ENCODE measurements around the gene POLR3H.

Gene POLR3H

DNA sequence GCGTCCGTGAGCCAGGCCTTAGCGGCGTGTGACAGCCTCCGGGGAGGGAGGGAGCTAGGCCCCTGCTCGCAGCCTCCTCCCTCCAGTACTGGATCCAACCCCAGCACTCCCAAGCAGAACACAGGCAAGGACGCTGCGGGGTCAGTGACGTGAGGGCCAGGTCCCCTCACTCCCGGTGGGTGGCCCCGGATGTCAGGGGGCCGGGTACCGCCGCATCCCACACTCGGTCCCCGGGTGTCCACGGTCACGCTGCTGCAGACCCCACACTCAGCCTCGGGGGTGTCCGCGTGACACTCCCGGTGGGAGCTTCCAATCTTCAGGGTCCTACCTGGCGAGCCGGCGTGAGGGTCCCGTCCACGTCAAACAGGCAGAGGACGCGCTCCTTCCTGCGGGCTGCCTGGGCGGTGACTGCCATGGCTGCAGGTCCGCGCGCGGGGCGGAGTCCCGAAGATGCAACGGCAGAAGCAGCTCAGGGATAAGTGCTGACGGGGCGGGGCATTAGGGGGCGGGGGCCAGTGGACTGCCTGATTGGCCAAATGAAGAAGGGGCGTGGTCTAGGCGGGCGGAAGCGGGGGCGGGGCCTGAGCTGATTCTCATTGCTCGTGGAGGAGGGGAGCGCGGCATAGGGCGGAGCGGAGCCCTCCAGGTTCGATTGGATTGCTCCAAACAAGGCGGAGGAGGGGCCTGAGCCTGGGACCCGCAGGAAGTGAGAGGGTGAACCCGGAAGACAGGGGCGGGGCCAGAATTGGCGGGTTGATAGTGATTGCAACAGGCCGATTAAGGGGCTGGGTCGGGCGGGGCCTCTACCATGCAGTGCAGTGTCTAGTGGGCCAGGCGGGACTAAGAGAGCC, 45.3 kb upstream of the POLR3H start, which contains the start of gene PMM1 (continued):
- TF ChIP-seq, protein P1, sequence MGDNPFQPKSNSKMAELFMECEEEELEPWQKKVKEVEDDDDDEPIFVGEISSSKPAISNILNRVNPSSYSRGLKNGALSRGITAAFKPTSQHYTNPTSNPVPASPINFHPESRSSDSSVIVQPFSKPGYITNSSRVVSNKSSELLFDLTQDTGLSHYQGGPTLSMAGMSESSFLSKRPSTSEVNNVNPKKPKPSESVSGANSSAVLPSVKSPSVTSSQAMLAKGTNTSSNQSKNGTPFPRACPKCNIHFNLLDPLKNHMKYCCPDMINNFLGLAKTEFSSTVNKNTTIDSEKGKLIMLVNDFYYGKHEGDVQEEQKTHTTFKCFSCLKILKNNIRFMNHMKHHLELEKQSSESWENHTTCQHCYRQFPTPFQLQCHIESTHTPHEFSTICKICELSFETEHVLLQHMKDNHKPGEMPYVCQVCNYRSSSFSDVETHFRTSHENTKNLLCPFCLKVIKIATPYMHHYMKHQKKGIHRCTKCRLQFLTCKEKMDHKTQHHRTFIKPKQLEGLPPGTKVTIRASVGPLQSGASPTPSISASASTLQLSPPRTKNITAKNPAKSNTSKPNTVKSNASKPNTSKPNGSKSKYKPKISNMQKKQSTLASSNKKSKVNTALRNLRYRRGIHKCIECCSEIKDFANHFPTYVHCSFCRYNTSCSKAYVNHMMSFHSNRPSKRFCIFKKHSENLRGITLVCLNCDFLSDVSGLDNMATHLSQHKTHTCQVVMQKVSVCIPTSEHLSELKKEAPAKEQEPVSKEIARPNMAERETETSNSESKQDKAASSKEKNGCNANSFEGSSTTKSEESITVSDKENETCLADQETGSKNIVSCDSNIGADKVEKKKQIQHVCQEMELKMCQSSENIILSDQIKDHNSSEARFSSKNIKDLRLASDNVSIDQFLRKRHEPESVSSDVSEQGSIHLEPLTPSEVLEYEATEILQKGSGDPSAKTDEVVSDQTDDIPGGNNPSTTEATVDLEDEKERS (tag by site-specific recombination; IDR thresholded peaks at IDR 0.05) = no peak
- TF ChIP-seq ZBTB21 (tag by site-specific recombination; IDR thresholded peaks at IDR 0.05) = peak; percentile 52; the same call in 1 of the 2 replicates
- peak; percentile 56 for TF ChIP-seq SP7 (tag by site-specific recombination; IDR thresholded peaks at IDR 0.05)
- TF ChIP-seq ZEB2 (tag by site-specific recombination; IDR thresholded peaks at IDR 0.05) = peak; percentile 46; the same call in 1 of the 2 replicates
- no peak for TF ChIP-seq ZNF292 (tag by site-specific recombination; IDR thresholded peaks at IDR 0.05; ENCODE audit: borderline replicate concordance, low read depth)
- peak; percentile 97 for TF ChIP-seq ZBTB44 (tag by site-specific recombination; IDR thresholded peaks at IDR 0.05)
- TF ChIP-seq OSR2 (tag by site-specific recombination; IDR thresholded peaks at IDR 0.05) = 0 out of 2 replicates have a peak, but pooled peaks have one; percentile 7
- TF ChIP-seq ZNF664 (tag by site-specific recombination; IDR thresholded peaks at IDR 0.05) = no peak
- TF ChIP-seq ZNF776 (tag by site-specific recombination; IDR thresholded peaks at IDR 0.05; ENCODE audit: borderline replicate concordance) = no peak
- TF ChIP-seq ZNF449 (tag by site-specific recombination; IDR thresholded peaks at IDR 0.05) = no peak
- TF ChIP-seq ZNF626 (tag by site-specific recombination; IDR thresholded peaks at IDR 0.05) = no peak
- TF ChIP-seq GFI1B (tag by site-specific recombination; IDR thresholded peaks at IDR 0.05) = no peak
- TF ChIP-seq ZNF610 (tag by site-specific recombination; IDR thresholded peaks at IDR 0.05; ENCODE audit: borderline replicate concordance) = no peak
- no peak for TF ChIP-seq SETDB1 (IDR thresholded peaks at IDR 0.05; ENCODE audit: insufficient read length, low read length)
- TF ChIP-seq ZNF670 (tag by site-specific recombination; IDR thresholded peaks at IDR 0.05; ENCODE audit: low read depth) = no peak
- TF ChIP-seq ZNF148 (tag by site-specific recombination; IDR thresholded peaks at IDR 0.05; ENCODE audit: borderline replicate concordance) = no peak
- 0 out of 2 replicates have a peak, but pooled peaks have one; percentile 45 for TF ChIP-seq ZNF645 (tag by site-specific recombination; IDR thresholded peaks at IDR 0.05)
- TF ChIP-seq TRIM28 (IDR thresholded peaks at IDR 0.05; ENCODE audit: borderline replicate concordance, low read length) = no peak
- no peak for TF ChIP-seq SALL2 (tag by site-specific recombination; IDR thresholded peaks at IDR 0.05; ENCODE audit: borderline replicate concordance)
- TF ChIP-seq REPIN1 (tag by site-specific recombination; IDR thresholded peaks at IDR 0.05; ENCODE audit: low read depth) = no peak
- no peak for TF ChIP-seq ZNF76 (tag by site-specific recombination; IDR thresholded peaks at IDR 0.05; ENCODE audit: borderline replicate concordance, low read depth)
- peak; percentile 85; the same call in 1 of the 2 replicates for TF ChIP-seq SCRT1 (tag by site-specific recombination; IDR thresholded peaks at IDR 0.05; ENCODE audit: borderline replicate concordance)
- TF ChIP-seq ZNF621 (tag by site-specific recombination; IDR thresholded peaks at IDR 0.05) = no peak
- TF ChIP-seq ZNF280C (tag by site-specific recombination; IDR thresholded peaks at IDR 0.05) = no peak
- TF ChIP-seq ZNF335 (tag by site-specific recombination; conservative IDR thresholded peaks at IDR 0.05) = peak; percentile 99
